Testis (tissue), 2 donors: ENCODE results near the gene CELA3A.

Source experiments
- POLR2A ChIP-seq: fragments of 450-650 bp; IDR thresholded peaks from one replicate; pipeline ENCODE4 v1.6.1; 2017; ENCODE audit warnings: antibody characterized with exemption, mild to moderate bottlenecking, moderate library complexity
- TF ChIP-seq, protein P1 (sequence below), 3 experiments: fragments of 450-650 bp in 2 of 3; fragments of 200-600 bp in 1 of 3; sonication (generic) in 1 of 3; IDR thresholded peaks; one replicate each; pipeline ENCODE4 v1.5.1; 2016 to 2019; ENCODE audit warnings: antibody characterized with exemption in 3 of 3, mild to moderate bottlenecking in 2 of 3, moderate library complexity in 1 of 3

DNA sequence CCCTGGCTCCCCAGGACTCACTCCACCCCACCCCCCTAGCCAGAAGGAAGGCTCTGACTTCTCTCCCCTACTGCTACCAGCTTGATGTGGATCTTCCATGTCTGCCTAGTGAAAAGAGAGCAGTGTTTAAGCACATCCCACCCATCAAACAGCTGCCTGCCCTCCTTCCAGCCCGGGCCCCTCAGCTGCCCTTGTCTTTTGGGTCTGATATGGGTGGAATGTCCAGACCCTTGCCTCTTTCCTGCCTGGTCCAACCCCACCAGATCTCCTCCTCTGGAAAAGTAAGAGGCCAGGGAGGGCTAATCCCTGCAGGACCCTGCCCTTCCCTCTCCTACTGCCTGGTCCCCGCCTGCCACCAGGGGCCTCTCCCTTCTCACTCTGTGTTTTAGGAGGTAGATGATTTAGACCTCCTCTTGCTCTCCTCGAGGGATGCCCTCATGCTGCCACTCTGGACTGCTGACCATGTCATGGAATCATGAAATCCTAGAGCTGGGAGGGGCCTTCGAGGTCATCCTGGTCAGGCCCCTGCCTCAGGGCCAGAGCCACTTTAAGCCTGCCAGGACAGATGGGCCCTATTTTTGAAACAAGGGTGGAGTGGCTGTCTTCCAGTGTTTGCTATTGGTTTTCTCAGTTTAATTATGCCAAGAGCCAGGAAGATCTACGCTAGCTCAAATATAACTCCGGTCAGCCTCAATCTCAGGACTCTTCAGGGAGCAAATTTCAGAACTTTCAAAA, 48.5 kb upstream of the CELA3A start:
- TF ChIP-seq, protein P1, sequence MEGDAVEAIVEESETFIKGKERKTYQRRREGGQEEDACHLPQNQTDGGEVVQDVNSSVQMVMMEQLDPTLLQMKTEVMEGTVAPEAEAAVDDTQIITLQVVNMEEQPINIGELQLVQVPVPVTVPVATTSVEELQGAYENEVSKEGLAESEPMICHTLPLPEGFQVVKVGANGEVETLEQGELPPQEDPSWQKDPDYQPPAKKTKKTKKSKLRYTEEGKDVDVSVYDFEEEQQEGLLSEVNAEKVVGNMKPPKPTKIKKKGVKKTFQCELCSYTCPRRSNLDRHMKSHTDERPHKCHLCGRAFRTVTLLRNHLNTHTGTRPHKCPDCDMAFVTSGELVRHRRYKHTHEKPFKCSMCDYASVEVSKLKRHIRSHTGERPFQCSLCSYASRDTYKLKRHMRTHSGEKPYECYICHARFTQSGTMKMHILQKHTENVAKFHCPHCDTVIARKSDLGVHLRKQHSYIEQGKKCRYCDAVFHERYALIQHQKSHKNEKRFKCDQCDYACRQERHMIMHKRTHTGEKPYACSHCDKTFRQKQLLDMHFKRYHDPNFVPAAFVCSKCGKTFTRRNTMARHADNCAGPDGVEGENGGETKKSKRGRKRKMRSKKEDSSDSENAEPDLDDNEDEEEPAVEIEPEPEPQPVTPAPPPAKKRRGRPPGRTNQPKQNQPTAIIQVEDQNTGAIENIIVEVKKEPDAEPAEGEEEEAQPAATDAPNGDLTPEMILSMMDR (IDR thresholded peaks at IDR 0.05): no peak
- TF ChIP-seq POLR2A: no peak
